ENCODE measurements around the gene ARL13B.
"Not testable (repeated sequence)": the region's sequence is repeated elsewhere in the genome, so short reads cannot be mapped to it uniquely, and the experiment has no call there.

ARL13B gene

GRCh38 chr3:94046533-94046932 is 66.6 kb downstream of the ARL13B start:
- H3K4me3 ChIP-seq (ENCODE audit: low read depth, low read length): no peak overlapping the region
- DNase-seq (ENCODE audit: low read depth): no peak

GRCh38 chr3:94049267-94049666 is 69.3 kb downstream of the ARL13B start:
- no peak for DNase-seq (ENCODE audit: low read depth)
- H3K4me3 ChIP-seq (ENCODE audit: low read depth, low read length): no peak overlapping the region

- no peak overlapping the region for H3K4me3 ChIP-seq (ENCODE audit: low read depth, low read length)
- no peak for DNase-seq (ENCODE audit: low read depth)
Measured at GRCh38 chr3:94050546-94050945, 70.6 kb downstream of the ARL13B start.

- H3K4me3 ChIP-seq (ENCODE audit: low read depth, low read length): no peak overlapping the region
- DNase-seq (ENCODE audit: low read depth): no peak
Measured at GRCh38 chr3:94061297-94061696, 81.3 kb downstream of the ARL13B start.

GRCh38 chr3:94062513-94063404 is 82.8 kb downstream of the ARL13B start, which contains the start of the genes DHFR2 and NSUN3:
DHFR2 (minus strand) TSS chr3:94062916; CDS start chr3:94061511, 1,405 bp downstream.
NSUN3 (plus strand) TSS chr3:94063061; CDS start chr3:94063127, 66 bp downstream.
- H3K4me3 ChIP-seq (ENCODE audit: low read depth, low read length): peak within 1 kb of the TSS; percentile 73
- peak; percentile 92 for DNase-seq (ENCODE audit: low read depth)

GRCh38 chr3:94063496-94064119 is 83.7 kb downstream of the ARL13B start:
- H3K4me3 ChIP-seq (ENCODE audit: low read depth, low read length): peak overlapping the region; percentile 73
- DNase-seq (ENCODE audit: low read depth): no peak

GRCh38 chr3:94064243-94064860 is 84.4 kb downstream of the ARL13B start:
- DNase-seq (ENCODE audit: low read depth): no peak
- H3K4me3 ChIP-seq (ENCODE audit: low read depth, low read length): no peak overlapping the region

- no peak overlapping the region for H3K4me3 ChIP-seq (ENCODE audit: low read depth, low read length)
Measured at GRCh38 chr3:94065122-94065521, 85.2 kb downstream of the ARL13B start.

GRCh38 chr3:94065819-94066480 is 86.0 kb downstream of the ARL13B start:
- DNase-seq (ENCODE audit: low read depth): no peak

More at GRCh38 chr3:94065122-94065521, 85.2 kb downstream of the ARL13B start:
- no peak for DNase-seq (ENCODE audit: low read depth)

GRCh38 chr3:94066506-94067500 is 86.8 kb downstream of the ARL13B start:
- no peak for DNase-seq (ENCODE audit: low read depth)

More at GRCh38 chr3:94065819-94066480, 86.0 kb downstream of the ARL13B start:
- no peak overlapping the region for H3K4me3 ChIP-seq (ENCODE audit: low read depth, low read length)

GRCh38 chr3:94069194-94069813 is 89.3 kb downstream of the ARL13B start:
- DNase-seq (ENCODE audit: low read depth): no peak
- H3K4me3 ChIP-seq (ENCODE audit: low read depth, low read length): no peak overlapping the region

More at GRCh38 chr3:94066506-94067500, 86.8 kb downstream of the ARL13B start:
- no peak overlapping the region for H3K4me3 ChIP-seq (ENCODE audit: low read depth, low read length)

- DNase-seq (ENCODE audit: low read depth): no peak
- no peak overlapping the region for H3K4me3 ChIP-seq (ENCODE audit: low read depth, low read length)
Measured at GRCh38 chr3:94070341-94070911, 90.5 kb downstream of the ARL13B start.

GRCh38 chr3:94071713-94072284 is 91.8 kb downstream of the ARL13B start:
- DNase-seq (ENCODE audit: low read depth): no peak
- no peak overlapping the region for H3K4me3 ChIP-seq (ENCODE audit: low read depth, low read length)

- no peak for DNase-seq (ENCODE audit: low read depth)
- H3K4me3 ChIP-seq (ENCODE audit: low read depth, low read length): no peak overlapping the region
Measured at GRCh38 chr3:94076055-94076454, 96.1 kb downstream of the ARL13B start.

GRCh38 chr3:94080552-94080951 is 100.6 kb downstream of the ARL13B start:
- not testable (repeated sequence) for H3K4me3 ChIP-seq (ENCODE audit: low read depth, low read length); DNase-seq (ENCODE audit: low read depth)

GRCh38 chr3:94081884-94082283 is 101.9 kb downstream of the ARL13B start:
- H3K4me3 ChIP-seq (ENCODE audit: low read depth, low read length): no peak overlapping the region

GRCh38 chr3:94082391-94082937 is 102.5 kb downstream of the ARL13B start:
- H3K4me3 ChIP-seq (ENCODE audit: low read depth, low read length): no peak overlapping the region
- DNase-seq (ENCODE audit: low read depth): no peak

More at GRCh38 chr3:94081884-94082283, 101.9 kb downstream of the ARL13B start:
- no peak for DNase-seq (ENCODE audit: low read depth)

Data from skeletal muscle cell (primary cell).